Ectodermal cell (in vitro differentiated cells): ENCODE measurements around the gene TNIK.

Experiments
- H3K27ac ChIP-seq: 2 replicates; pipeline ENCODE4 v1.7.0; 2013; ENCODE audit warnings: mild to moderate bottlenecking, low read depth, low read length; ENCODE audit not compliant: insufficient read depth, poor library complexity, severe bottlenecking
- H3K27me3 ChIP-seq: 2 replicates; pipeline ENCODE4 v1.7.0; 2013; ENCODE audit warnings: mild to moderate bottlenecking, low read length; ENCODE audit not compliant: insufficient read depth, control insufficient read depth, poor library complexity, severe bottlenecking
- H3K36me3 ChIP-seq: one replicate; pipeline ENCODE4 v1.7.0; 2013; ENCODE audit warnings: low read length; ENCODE audit not compliant: control insufficient read depth, insufficient read depth
- H3K4me1 ChIP-seq: one replicate; pipeline ENCODE4 v1.7.0; 2013; ENCODE audit warnings: low read length; ENCODE audit not compliant: control insufficient read depth, insufficient read depth
- H3K4me3 ChIP-seq: 2 replicates; pipeline ENCODE4 v1.7.0; 2013; ENCODE audit warnings: low read depth, low read length, control low read depth; ENCODE audit not compliant: insufficient read depth
- H3K9me3 ChIP-seq: 2 replicates; pipeline ENCODE4 v1.7.0; 2013; ENCODE audit warnings: mild to moderate bottlenecking, low read length, moderate library complexity; ENCODE audit not compliant: control insufficient read depth
- WGBS, 2 experiments: methylation state at CpG; one replicate each; pipeline ENCODE4 v1.1.7; 2013; ENCODE audit warnings: missing lambda C conversion rate in 2 of 2; 5-methylcytosine and 5-hydroxymethylcytosine counted together

TNIK gene

DNA sequence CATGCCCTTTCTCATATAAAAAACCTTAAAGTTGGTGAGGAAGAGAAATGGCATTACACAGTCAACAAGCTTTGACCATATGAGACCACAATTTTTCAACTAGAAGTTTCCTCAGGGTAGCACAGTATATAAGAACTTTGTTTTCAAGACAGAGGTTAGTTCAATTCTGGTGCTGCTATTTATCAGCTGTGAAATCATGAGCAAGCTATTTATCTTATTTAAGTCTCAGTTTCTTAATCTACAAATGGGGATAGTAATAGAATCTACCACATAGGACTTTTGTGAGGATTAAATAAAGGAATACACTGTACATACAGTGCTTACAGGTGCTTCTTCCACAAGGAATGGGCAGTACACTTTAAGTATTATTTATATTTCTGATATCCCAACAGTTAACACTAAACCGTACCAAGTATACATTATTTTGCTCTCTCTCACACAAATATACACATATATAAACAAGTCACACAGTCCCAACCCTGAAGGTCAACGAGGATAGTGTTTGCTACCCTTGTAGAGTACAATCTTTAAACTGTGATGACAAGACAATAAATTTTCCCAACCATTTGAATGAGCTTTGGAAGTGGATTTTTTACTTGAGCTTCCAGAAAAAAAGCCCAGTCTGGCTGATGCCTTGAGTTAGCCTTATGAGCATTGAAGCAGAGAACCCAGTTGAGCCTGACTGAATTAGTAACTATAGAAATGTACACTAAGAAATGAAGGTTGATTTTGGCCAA, 178.8 kb downstream of the TNIK start:
- WGBS, 2 experiments, result 89 to 94% methylated on average over 2 of the region's 2 CpGs
- Histone ChIP-seq H3K4me3 (no peak overlapping the region), H3K27ac (no peak overlapping the region), H3K36me3 (no peaks in the 10 kb centered on the region), H3K27me3 (no peaks in the 10 kb centered on the region), H3K9me3 (no peaks in the 10 kb centered on the region), H3K4me1 (peaks cover 4% of the 10 kb centered on the region)

DNA sequence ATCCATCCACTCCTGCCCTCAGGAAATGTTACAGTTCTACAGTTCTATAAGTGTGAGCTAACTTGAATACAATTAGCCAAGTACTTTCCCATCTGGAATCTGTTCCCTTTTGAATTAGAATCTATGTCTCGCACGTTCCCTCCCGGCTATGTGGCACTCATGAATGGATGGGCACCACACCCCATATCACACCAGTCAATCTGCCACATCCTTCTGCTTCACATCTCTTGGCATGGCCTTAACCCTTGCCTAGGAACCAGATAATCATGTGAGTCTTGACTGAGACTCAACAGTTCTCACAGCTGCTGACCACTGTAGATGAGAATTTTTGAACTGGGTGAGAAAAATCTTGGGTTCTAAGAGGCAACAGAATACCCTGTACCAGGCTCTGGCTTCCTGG, 180.2 kb downstream of the TNIK start:
- H3K9me3 ChIP-seq, result no peaks in the 10 kb centered on the region
- WGBS, 2 experiments, result 87 to 92% methylated on average over 3 of the region's 3 CpGs
- H3K27ac ChIP-seq, result no peak overlapping the region
- peaks cover 4% of the 10 kb centered on the region for H3K4me1 ChIP-seq
- H3K4me3 ChIP-seq, result no peak overlapping the region
- H3K36me3 ChIP-seq, result no peaks in the 10 kb centered on the region
- no peaks in the 10 kb centered on the region for H3K27me3 ChIP-seq

DNA sequence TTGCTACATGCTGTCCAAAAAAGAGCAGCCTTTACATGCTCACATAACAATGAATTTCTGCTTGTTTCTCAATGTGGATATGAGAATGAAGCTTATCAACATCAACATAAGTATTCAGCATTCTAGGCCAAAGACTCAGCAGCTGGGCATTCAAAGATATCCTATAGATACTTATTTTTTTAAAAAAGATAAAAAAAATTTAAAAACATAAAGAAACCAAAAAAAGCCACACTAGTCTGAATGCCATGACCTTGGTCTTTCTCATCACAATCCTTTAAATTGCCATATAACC, 182.0 kb downstream of the TNIK start:
- H3K27ac ChIP-seq, result no peak overlapping the region
- H3K4me1 ChIP-seq, result peaks cover 4% of the 10 kb centered on the region
- H3K9me3 ChIP-seq, result no peaks in the 10 kb centered on the region
- no peaks in the 10 kb centered on the region for H3K27me3 ChIP-seq
- H3K36me3 ChIP-seq, result no peaks in the 10 kb centered on the region
- no peak overlapping the region for H3K4me3 ChIP-seq

DNA sequence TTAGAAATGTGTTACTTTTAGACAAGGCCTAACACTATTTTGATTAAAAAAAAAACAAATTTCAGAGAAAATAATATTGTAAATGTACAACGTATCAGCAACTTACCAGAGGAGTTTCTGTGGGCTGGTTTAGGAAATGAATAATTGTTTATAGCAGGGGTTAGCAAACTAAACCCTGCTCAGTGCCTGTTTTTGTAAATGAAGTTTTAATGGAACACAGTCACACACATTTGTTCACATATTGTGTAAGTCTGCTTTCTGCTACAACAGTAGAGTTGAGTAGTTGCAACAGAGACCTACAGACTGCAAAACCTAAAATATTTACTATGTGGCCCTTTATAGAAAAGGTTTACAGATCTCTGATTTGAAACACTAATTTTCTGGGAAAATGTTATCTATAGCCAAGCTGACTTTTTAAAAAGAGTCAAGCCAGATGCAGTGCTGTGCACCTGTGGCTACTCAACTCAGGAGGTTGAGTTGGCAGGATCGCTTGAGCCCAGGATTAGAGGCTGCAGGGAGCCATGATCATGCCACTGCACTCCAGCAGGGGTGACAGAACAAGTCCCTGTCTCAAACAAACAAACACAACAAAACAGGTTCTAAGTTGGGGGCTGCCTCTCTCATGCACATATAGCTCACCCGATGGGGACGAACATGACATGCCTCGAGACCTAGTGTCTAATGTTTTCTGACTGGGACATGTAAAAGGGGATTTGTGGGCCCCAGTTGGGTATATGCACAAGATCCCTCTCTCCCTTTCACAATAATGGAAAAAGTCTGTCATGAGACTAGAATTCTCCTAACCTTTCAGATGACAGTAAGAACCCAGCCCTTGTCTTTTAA, 182.5 kb downstream of the TNIK start:
- H3K4me3 ChIP-seq, result no peak overlapping the region
- WGBS, 2 experiments, result 73 to 79% methylated on average over 5 of the region's 5 CpGs
- no peaks in the 10 kb centered on the region for H3K9me3 ChIP-seq
- H3K4me1 ChIP-seq, result peaks cover 4% of the 10 kb centered on the region
- H3K27ac ChIP-seq, result no peak overlapping the region
- no peaks in the 10 kb centered on the region for H3K27me3 ChIP-seq
- H3K36me3 ChIP-seq, result no peaks in the 10 kb centered on the region

DNA sequence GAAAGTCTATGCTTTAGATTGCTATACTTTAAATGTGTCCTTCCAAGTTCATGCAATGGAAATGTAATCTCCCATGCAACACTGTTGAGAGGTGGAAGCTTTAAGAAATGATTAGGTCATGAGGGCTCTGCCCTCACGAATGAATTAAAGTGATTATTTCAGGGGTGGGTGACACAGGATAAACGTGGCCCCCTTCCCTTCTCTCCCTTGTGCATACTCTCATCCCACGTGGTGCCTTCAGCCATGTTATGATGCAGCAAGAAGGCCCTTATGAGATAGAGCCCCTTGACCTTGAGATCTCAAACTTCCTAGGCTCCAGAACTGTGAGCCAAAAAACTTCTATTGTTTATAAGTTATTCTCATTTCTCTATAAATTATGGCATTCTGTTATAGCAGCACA, 183.3 kb downstream of the TNIK start:
- no peak overlapping the region for H3K27ac ChIP-seq
- no peaks in the 10 kb centered on the region for H3K27me3 ChIP-seq
- no peak overlapping the region for H3K4me3 ChIP-seq
- WGBS, 2 experiments, result 83 to 89% methylated on average over 3 of the region's 3 CpGs
- no peaks in the 10 kb centered on the region for H3K9me3 ChIP-seq
- peaks cover 4% of the 10 kb centered on the region for H3K4me1 ChIP-seq
- no peaks in the 10 kb centered on the region for H3K36me3 ChIP-seq

DNA sequence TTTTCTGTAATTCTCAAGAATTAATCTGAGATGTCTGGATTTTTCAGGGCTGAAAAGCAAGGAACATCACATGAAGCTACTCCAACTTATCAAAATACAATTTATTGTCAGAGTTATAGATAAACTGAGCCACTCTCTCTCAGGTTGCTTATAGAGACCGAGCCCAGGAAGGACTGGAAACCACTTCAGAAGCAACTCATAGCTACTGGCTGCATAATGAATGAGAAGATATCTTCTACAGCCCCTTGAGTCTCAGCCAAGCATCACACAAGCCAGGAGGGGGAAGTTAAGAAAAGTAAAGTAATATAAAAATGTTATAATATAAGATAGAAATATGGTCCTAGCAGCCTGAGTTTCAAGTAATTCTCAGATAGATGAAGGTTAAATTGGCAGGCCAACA, 186.0 kb downstream of the TNIK start:
- H3K27me3 ChIP-seq, result no peaks in the 10 kb centered on the region
- no peak overlapping the region for H3K27ac ChIP-seq
- peaks cover 4% of the 10 kb centered on the region for H3K4me1 ChIP-seq
- WGBS, 2 experiments, result 88 to 100% methylated on average over 1 of the region's 1 CpG
- no peak overlapping the region for H3K4me3 ChIP-seq
- no peaks in the 10 kb centered on the region for H3K9me3 ChIP-seq
- H3K36me3 ChIP-seq, result no peaks in the 10 kb centered on the region

DNA sequence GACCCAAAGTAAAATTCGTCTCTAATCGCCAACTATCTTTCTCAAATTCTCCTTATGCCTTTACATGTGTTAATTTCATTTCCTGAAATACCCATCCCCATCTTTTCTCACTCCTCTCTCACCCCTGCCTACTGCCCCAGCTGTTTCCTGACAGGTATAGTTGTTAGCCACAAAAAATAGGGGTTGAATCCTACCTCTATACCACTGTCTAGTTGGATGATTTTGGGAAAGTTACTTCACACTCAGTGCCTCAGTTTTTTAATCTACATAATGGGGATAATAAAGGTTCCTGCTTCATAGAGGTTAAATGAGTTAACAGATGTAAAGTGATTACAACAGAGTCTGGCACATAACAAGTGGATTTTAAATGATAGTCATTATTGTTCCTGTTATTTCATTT, 189.7 kb downstream of the TNIK start:
- WGBS, 2 experiments, result 85 to 91% methylated on average over 2 of the region's 2 CpGs
- Histone ChIP-seq H3K4me3 (no peak overlapping the region), H3K27ac (no peak overlapping the region), H3K9me3 (no peaks in the 10 kb centered on the region), H3K36me3 (no peaks in the 10 kb centered on the region), H3K4me1 (no peaks in the 10 kb centered on the region), H3K27me3 (no peaks in the 10 kb centered on the region)

DNA sequence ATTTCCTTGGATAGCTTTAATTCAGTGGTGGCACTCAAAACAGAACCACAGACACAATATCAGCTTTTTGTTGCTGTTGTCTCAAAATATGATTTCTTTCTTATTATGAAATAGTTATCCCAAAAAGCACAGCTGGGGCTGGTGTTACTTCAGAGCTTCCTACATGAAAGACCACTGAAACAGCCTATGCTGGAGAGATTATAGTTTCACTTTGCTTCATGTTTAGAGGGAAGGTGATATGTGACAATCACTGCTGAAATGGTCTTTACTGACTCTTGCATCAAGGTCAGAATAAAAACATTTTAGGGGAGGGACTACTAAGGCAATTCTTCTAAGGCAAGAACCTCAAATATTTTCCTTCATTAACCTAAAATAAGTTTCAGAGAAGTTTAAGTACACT, 190.7 kb downstream of the TNIK start:
- Histone ChIP-seq H3K4me1 (no peaks in the 10 kb centered on the region), H3K4me3 (no peak overlapping the region), H3K27ac (no peak overlapping the region), H3K9me3 (no peaks in the 10 kb centered on the region), H3K27me3 (no peaks in the 10 kb centered on the region), H3K36me3 (no peaks in the 10 kb centered on the region)

DNA sequence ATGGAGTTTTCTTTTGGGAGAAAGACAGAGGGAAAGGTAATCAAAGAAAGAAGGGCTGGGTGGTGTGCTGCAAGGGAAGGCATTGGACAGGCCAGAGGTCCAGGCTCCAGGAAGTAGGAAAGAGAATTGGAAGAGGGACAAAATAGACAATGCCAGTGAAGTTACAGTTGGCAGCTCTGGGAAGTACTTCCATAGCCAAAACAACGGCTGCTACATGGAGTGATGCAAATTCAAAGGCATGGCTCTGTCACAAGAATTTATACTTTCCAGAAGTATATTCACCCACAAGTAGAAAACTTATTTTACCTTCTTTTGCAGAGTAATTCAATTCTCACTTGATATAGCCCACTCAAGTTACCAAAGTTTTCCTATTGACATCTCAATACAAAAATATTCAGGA, 191.5 kb downstream of the TNIK start:
- H3K27me3 ChIP-seq, result no peaks in the 10 kb centered on the region
- H3K27ac ChIP-seq, result no peak overlapping the region
- no peaks in the 10 kb centered on the region for H3K9me3 ChIP-seq
- WGBS, 2 experiments, result 88 to 91% methylated on average over 1 of the region's 1 CpG
- no peaks in the 10 kb centered on the region for H3K4me1 ChIP-seq
- H3K36me3 ChIP-seq, result no peaks in the 10 kb centered on the region
- H3K4me3 ChIP-seq, result no peak overlapping the region

DNA sequence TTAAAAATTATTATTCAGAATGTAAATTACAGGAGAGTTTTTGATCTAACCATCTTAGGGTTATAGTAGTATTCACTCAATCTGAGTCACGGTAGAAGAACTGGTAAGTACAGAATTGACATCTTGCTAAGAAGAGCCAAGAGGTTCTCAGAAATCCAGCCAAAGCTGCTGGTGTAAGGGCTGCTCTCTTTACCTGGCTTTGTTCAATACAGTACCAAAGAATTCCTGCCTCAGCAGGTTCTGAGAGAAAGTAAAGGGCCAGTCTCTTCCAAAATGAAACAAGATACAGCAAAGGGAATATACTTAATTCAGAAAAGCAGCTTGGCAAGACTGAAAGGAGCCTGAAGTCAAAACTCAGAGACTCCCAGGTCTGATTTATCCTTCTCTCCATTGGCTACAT, 193.1 kb downstream of the TNIK start:
- no peaks in the 10 kb centered on the region for H3K4me1 ChIP-seq
- 53 to 80% methylated on average over 1 of the region's 1 CpG for WGBS, 2 experiments

More for the DNA sequence above, 193.1 kb downstream of the TNIK start:
- Histone ChIP-seq H3K9me3 (no peaks in the 10 kb centered on the region), H3K27me3 (no peaks in the 10 kb centered on the region), H3K36me3 (no peaks in the 10 kb centered on the region), H3K4me3 (no peak overlapping the region), H3K27ac (no peak overlapping the region)
